IMR-90 (cell line): ENCODE measurements around the gene C16orf96. TPM values are rescaled to one million over a fixed set of nuclear protein-coding genes. Genes with fewer than 3 reads are reported as not detected.

Source experiments
- ATAC-seq: fragments of 200-7000 bp; cut with Tn5 transposase; 2 replicates; pipeline ENCODE4 v1.9.1; 2020; ENCODE audit warnings: low read depth, mild to moderate bottlenecking, moderate library complexity
- BruUV-seq: library from RNA; stranded (reverse); fragments of 400-500 nt; replicated peaks from 2 replicates; lab custom pipeline; 2021; lab: Mats Ljungman, UMichigan
- CTCF ChIA-PET: fragments of 300-600 bp; formaldehyde crosslinking; extraction: SDS; loops from one replicate; lab custom pipeline; 2021; ENCODE audit warnings: antibody characterized with exemption; lab: Yijun Ruan, JAX
- POLR2A ChIA-PET: fragments of 300-600 bp; sonication (Branson Sonifier 250); formaldehyde crosslinking; loops from one replicate; lab custom pipeline; 2022; ENCODE audit warnings: antibody characterized with exemption; ENCODE audit not compliant: unreplicated experiment; lab: Charles Lee
- DNase-seq: peaks from one replicate; pipeline ENCODE4 v3.0.0; 2013
- H2AFZ ChIP-seq: replicated peaks from 2 replicates; pipeline ENCODE3; 2013; ENCODE audit warnings: low read length, mild to moderate bottlenecking; ENCODE audit not compliant: poor library complexity
- H2AK5ac ChIP-seq: 2 replicates; pipeline ENCODE4 v1.6.1; 2013; ENCODE audit warnings: low read depth, low read length, inconsistent platforms
- H2AK9ac ChIP-seq: replicated peaks from 2 replicates; pipeline ENCODE3; 2013; ENCODE audit warnings: mild to moderate bottlenecking, low read depth, low read length, moderate library complexity; ENCODE audit not compliant: poor library complexity
- H2BK120ac ChIP-seq: 2 replicates; pipeline ENCODE4 v1.6.1; 2013; ENCODE audit warnings: low read depth, low read length, inconsistent platforms
- H2BK15ac ChIP-seq: 3 replicates; pipeline ENCODE4 v1.6.1; 2013; ENCODE audit warnings: low read depth, low read length, inconsistent platforms
- H2BK20ac ChIP-seq: 2 replicates; pipeline ENCODE4 v1.6.1; 2013; ENCODE audit warnings: low read depth, mild to moderate bottlenecking, inconsistent platforms, low read length, moderate library complexity
- H2BK5ac ChIP-seq: 2 replicates; pipeline ENCODE4 v1.6.1; 2013; ENCODE audit warnings: mild to moderate bottlenecking, low read depth, low read length, inconsistent platforms; ENCODE audit not compliant: poor library complexity, severe bottlenecking
- H3K14ac ChIP-seq: replicated peaks from 2 replicates; pipeline ENCODE4 v1.6.1; 2013; ENCODE audit warnings: low read depth, low read length, inconsistent platforms
- H3K18ac ChIP-seq: 2 replicates; pipeline ENCODE4 v1.6.1; 2013; ENCODE audit warnings: low read depth, low read length, control low read depth
- H3K23ac ChIP-seq: 2 replicates; pipeline ENCODE4 v1.6.1; 2013; ENCODE audit warnings: low read depth, low read length, inconsistent platforms
- H3K27ac ChIP-seq: 2 replicates; pipeline ENCODE4 v1.5.1; 2013; ENCODE audit warnings: mild to moderate bottlenecking, control low read depth, low read length; ENCODE audit not compliant: insufficient read depth
- H3K27me3 ChIP-seq: 2 replicates; pipeline ENCODE4 v1.6.1; 2013; ENCODE audit warnings: low read length; ENCODE audit not compliant: control insufficient read depth, insufficient read depth
- H3K36me3 ChIP-seq: 2 replicates; pipeline ENCODE4 v1.6.1; 2013; ENCODE audit warnings: low read length, mixed read lengths; ENCODE audit not compliant: control insufficient read depth, insufficient read depth
- H3K4ac ChIP-seq: 2 replicates; pipeline ENCODE4 v1.6.1; 2013; ENCODE audit warnings: low read depth, low read length, inconsistent platforms
- H3K4me1 ChIP-seq: 2 replicates; pipeline ENCODE4 v1.6.1; 2013; ENCODE audit warnings: low read length, mixed read lengths; ENCODE audit not compliant: control insufficient read depth, insufficient read depth
- H3K4me2 ChIP-seq: 2 replicates; pipeline ENCODE4 v1.6.1; 2013; ENCODE audit warnings: low read depth, mild to moderate bottlenecking, control low read depth, low read length, moderate library complexity
- H3K4me3 ChIP-seq: 2 replicates; pipeline ENCODE4 v1.5.1; 2013; ENCODE audit warnings: low read depth, mild to moderate bottlenecking, control low read depth, low read length, moderate library complexity; ENCODE audit not compliant: insufficient read depth
- H3K56ac ChIP-seq: 2 replicates; pipeline ENCODE4 v1.6.1; 2013; ENCODE audit warnings: low read length, inconsistent platforms; ENCODE audit not compliant: insufficient read depth; ENCODE audit errors: extremely low read depth
- H3K79me1 ChIP-seq, 2 experiments: 2 replicates each; pipeline ENCODE4 v1.6.1; 2013; ENCODE audit warnings: low read length in 2 of 2, inconsistent platforms in 1 of 2, low read depth in 1 of 2
- H3K9ac ChIP-seq: 2 replicates; pipeline ENCODE4 v1.6.1; 2013; ENCODE audit warnings: low read depth, low read length, control low read depth
- H3K9me1 ChIP-seq: 2 replicates; pipeline ENCODE4 v1.6.1; 2013; ENCODE audit warnings: low read length, inconsistent platforms; ENCODE audit not compliant: insufficient read depth
- H3K9me3 ChIP-seq: 2 replicates; pipeline ENCODE4 v1.6.1; 2013; ENCODE audit warnings: low read length; ENCODE audit not compliant: control insufficient read depth, insufficient read depth
- H4K20me1 ChIP-seq: 2 replicates; pipeline ENCODE4 v1.6.1; 2013; ENCODE audit warnings: low read length, inconsistent platforms; ENCODE audit not compliant: insufficient read depth
- H4K5ac ChIP-seq: 2 replicates; pipeline ENCODE4 v1.6.1; 2013; ENCODE audit warnings: mild to moderate bottlenecking, low read depth, low read length, control low read depth
- H4K8ac ChIP-seq, 2 experiments: 2 replicates each; pipeline ENCODE4 v1.6.1; 2013; ENCODE audit warnings: low read depth in 2 of 2, low read length in 2 of 2, control low read depth in 1 of 2, inconsistent platforms in 1 of 2
- H4K91ac ChIP-seq: 2 replicates; pipeline ENCODE4 v1.6.1; 2013; ENCODE audit warnings: low read depth, low read length, inconsistent platforms; ENCODE audit not compliant: insufficient read depth
- BHLHE40 ChIP-seq: fragments of 150-350 bp; IDR thresholded peaks from 2 replicates; pipeline ENCODE4 v1.6.1; 2016; ENCODE audit warnings: mild to moderate bottlenecking, low read depth, low read length
- FOS ChIP-seq: fragments of 150-350 bp; IDR thresholded peaks from 2 replicates; pipeline ENCODE4 v1.6.1; 2016; ENCODE audit warnings: low read depth, low read length
- WGBS, 2 experiments: methylation state at CpG; one replicate each; pipeline versions ENCODE4 v1.1.5 to v1.1.7; 2013; ENCODE audit warnings: missing lambda C conversion rate in 2 of 2; ENCODE audit not compliant: insufficient read length in 1 of 2; ENCODE audit errors: extremely low coverage in 2 of 2; 5-methylcytosine and 5-hydroxymethylcytosine counted together
- dilution Hi-C: fragments of 300-500 bp; cut with HindIII; formaldehyde crosslinking; loops from one replicate; pipeline ENCODE4 v1.14.3; 2018; ENCODE audit warnings: low sequenced_read_pairs; ENCODE audit not compliant: unreplicated experiment
- in situ Hi-C: fragments of 300-500 bp; cut with MboI; formaldehyde crosslinking; loops from 3 replicates; pipeline ENCODE4 v1.14.3; 2019; ENCODE audit warnings: low sequenced_read_pairs, inconsistent platforms, mixed read lengths
- intact Hi-C: fragments of 100-400 bp; cut with micrococcal nuclease; formaldehyde crosslinking; loops from 2 replicates; pipeline ENCODE4 v1.10.0; 2022
- polyA plus RNA-seq, 3 experiments: library from polyadenylated mRNA; depleted of rRNA; stranded (reverse); fragments of >200 nt; gene quantifications; 2 replicates each; pipeline ENCODE4 v1.2.3, GENCODE V29; 2012; ENCODE audit warnings: low replicate concordance in 1 of 3
- total RNA-seq: library from RNA; depleted of rRNA; stranded (reverse); fragments of >200 nt; gene quantifications from 2 replicates; pipeline ENCODE4 v1.2.3, GENCODE V29; 2012
- TF ChIP-seq, protein P1 (sequence below): conservative IDR thresholded peaks from 2 replicates; pipeline ENCODE4 v1.5.1; 2012; ENCODE audit warnings: mild to moderate bottlenecking, low read depth, low read length, improper control_type of control experiment
- TF ChIP-seq, protein P2 (sequence below): fragments of 150-350 bp; IDR thresholded peaks from 2 replicates; pipeline ENCODE4 v1.6.1; 2016; ENCODE audit warnings: low read depth, mild to moderate bottlenecking, low read length, moderate library complexity, borderline replicate concordance

The C16orf96 gene
- total and polyA plus RNA-seq, 2 of the 4 experiments (the other 2 are of a cell fraction): not detected

DNA sequence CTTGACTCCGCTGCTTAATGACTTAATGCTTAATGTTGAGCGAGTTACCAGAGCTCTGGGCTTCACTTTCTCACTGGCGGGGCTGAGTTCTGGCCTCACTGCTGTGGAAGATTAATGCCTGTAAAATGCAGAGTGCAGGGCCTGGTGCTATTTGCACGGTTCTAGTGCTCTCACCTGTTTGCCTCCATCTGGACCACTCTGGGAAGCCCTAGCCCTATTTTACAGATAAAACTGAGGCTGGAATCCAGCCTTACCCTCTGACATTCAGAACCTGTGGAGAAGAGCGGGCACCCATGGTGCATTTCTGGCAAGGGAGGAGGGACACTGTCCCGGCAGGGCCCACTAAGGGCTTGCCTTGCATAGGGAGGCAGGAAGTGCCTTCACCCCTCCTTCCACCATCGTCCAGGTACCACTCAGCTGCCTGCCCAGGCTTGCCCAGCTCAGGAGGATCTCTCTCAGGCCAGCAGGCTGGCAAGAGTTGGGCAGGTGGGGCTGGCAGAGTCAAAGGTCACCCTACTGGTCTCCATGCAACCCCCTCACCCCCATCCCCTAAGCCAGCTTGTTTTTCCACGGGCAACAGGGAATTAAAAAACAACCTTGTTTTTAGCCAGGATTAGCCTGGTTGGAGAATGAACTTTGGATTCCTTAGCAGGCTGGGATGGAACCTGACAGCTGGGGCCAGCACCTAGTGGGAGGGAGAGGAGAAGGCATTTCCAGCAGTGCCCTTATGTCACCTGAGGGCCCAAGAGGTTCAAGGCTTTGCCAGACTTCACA lies 62.7 kb downstream of the C16orf96 start:
- TF ChIP-seq, protein P1, sequence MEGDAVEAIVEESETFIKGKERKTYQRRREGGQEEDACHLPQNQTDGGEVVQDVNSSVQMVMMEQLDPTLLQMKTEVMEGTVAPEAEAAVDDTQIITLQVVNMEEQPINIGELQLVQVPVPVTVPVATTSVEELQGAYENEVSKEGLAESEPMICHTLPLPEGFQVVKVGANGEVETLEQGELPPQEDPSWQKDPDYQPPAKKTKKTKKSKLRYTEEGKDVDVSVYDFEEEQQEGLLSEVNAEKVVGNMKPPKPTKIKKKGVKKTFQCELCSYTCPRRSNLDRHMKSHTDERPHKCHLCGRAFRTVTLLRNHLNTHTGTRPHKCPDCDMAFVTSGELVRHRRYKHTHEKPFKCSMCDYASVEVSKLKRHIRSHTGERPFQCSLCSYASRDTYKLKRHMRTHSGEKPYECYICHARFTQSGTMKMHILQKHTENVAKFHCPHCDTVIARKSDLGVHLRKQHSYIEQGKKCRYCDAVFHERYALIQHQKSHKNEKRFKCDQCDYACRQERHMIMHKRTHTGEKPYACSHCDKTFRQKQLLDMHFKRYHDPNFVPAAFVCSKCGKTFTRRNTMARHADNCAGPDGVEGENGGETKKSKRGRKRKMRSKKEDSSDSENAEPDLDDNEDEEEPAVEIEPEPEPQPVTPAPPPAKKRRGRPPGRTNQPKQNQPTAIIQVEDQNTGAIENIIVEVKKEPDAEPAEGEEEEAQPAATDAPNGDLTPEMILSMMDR: no peak
- TF ChIP-seq, protein P2, sequence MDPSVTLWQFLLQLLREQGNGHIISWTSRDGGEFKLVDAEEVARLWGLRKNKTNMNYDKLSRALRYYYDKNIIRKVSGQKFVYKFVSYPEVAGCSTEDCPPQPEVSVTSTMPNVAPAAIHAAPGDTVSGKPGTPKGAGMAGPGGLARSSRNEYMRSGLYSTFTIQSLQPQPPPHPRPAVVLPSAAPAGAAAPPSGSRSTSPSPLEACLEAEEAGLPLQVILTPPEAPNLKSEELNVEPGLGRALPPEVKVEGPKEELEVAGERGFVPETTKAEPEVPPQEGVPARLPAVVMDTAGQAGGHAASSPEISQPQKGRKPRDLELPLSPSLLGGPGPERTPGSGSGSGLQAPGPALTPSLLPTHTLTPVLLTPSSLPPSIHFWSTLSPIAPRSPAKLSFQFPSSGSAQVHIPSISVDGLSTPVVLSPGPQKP: no peak
- TF ChIP-seq FOS (no peak), BHLHE40 (no peak)
- Histone ChIP-seq H4K8ac (no peak overlapping the region), H3K9me1 (no peaks in the 10 kb centered on the region; the same call in 1 of the 2 replicates), H3K4me3 (no peak overlapping the region), H3K23ac (no peak overlapping the region), H3K14ac (no peak overlapping the region), H4K91ac (no peak overlapping the region), H3K9ac (no peak overlapping the region), H2BK20ac (no peak overlapping the region), H3K79me1 (peaks cover 6 to 15% of the 10 kb centered on the region in 2 experiments; a peak in 3 of 4 replicates), H2BK120ac (no peak overlapping the region), H2AFZ (no peak overlapping the region), H4K5ac (no peak overlapping the region), H3K36me3 (no peaks in the 10 kb centered on the region), H2BK5ac (no peak overlapping the region), H3K4me1 (peaks cover 4% of the 10 kb centered on the region; the same call in 1 of the 2 replicates), H3K4ac (no peak overlapping the region), H3K18ac (no peak overlapping the region), H3K27me3 (no peaks in the 10 kb centered on the region), H3K4me2 (no peak overlapping the region), H3K9me3 (no peaks in the 10 kb centered on the region), H4K20me1 (peaks cover 3% of the 10 kb centered on the region), H2AK5ac (no peak overlapping the region), H3K27ac (no peak overlapping the region), H2BK15ac (no peak overlapping the region), H3K56ac (no peak overlapping the region), H2AK9ac (no peak overlapping the region)
- intact Hi-C loops: no loop called here
- dilution Hi-C loops: no loop called here
- CTCF ChIA-PET: no interaction called here
- WGBS, 2 experiments: no CpG with 5 or more reads among the region's 8 CpGs
- in situ Hi-C loops: no loop called here
- ATAC-seq: no peak
- POLR2A ChIA-PET: no interaction called here
- no TSS peak for BruUV-seq
- DNase-seq: no peak
